Calu3 (cell line): Measurements from ENCODE around the gene TRERF1. TPM values are rescaled to one million over a fixed set of nuclear protein-coding genes. Genes with fewer than 3 reads are reported as not detected.
A peak's percentile ranks its signal among the peaks of the same experiment; 100 is the strongest.

Experiments
- BruUV-seq: library from RNA; stranded (reverse); fragments of 400-500 nt; replicated peaks from 2 replicates; lab custom pipeline; 2021; lab: Mats Ljungman, UMichigan
- CTCF ChIA-PET: fragments of 300-600 bp; sonication (Branson Sonifier 250); formaldehyde crosslinking; loops from one replicate; lab custom pipeline; 2022; ENCODE audit warnings: antibody characterized with exemption; lab: Charles Lee
- DNase-seq: peaks from one replicate; pipeline ENCODE4 v3.0.0; 2022
- H3K27ac Mint-ChIP-seq: one replicate; pipeline ENCODE4 v1.8.0; 2022; ENCODE audit warnings: mixed read lengths; ENCODE audit not compliant: unreplicated experiment
- H3K27me3 Mint-ChIP-seq: one replicate; pipeline ENCODE4 v1.8.0; 2022; ENCODE audit warnings: mixed read lengths; ENCODE audit not compliant: unreplicated experiment
- H3K36me3 Mint-ChIP-seq: one replicate; pipeline ENCODE4 v1.8.0; 2022; ENCODE audit warnings: mild to moderate bottlenecking, moderate library complexity, mixed read lengths; ENCODE audit not compliant: insufficient read depth, unreplicated experiment
- H3K4me1 Mint-ChIP-seq: one replicate; pipeline ENCODE4 v1.8.0; 2022; ENCODE audit warnings: mild to moderate bottlenecking, low read depth, mixed read lengths; ENCODE audit not compliant: unreplicated experiment
- H3K4me3 Mint-ChIP-seq: one replicate; pipeline ENCODE4 v1.8.0; 2022; ENCODE audit warnings: mild to moderate bottlenecking, low read depth, moderate library complexity, mixed read lengths; ENCODE audit not compliant: unreplicated experiment
- H3K9me3 Mint-ChIP-seq: one replicate; pipeline ENCODE4 v1.8.0; 2022; ENCODE audit warnings: low read depth, mixed read lengths; ENCODE audit not compliant: unreplicated experiment
- intact Hi-C: fragments of 100-400 bp; cut with micrococcal nuclease; formaldehyde crosslinking; loops from one replicate; pipeline ENCODE4 v1.10.0; 2022; ENCODE audit not compliant: unreplicated experiment
- total RNA-seq: library from RNA; stranded (reverse); gene quantifications from 2 replicates; pipeline ENCODE4 v1.2.3, GENCODE V29; 2022
- TF ChIP-seq, protein P1 (sequence below): fragments of 200-600 bp; IDR thresholded peaks from one replicate; pipeline ENCODE4 v1.8.0; 2022; ENCODE audit warnings: antibody characterized with exemption; ENCODE audit not compliant: unreplicated experiment

Gene TRERF1
- total RNA-seq, 1 experiment from 2014 or later = 1.4 TPM

DNA sequence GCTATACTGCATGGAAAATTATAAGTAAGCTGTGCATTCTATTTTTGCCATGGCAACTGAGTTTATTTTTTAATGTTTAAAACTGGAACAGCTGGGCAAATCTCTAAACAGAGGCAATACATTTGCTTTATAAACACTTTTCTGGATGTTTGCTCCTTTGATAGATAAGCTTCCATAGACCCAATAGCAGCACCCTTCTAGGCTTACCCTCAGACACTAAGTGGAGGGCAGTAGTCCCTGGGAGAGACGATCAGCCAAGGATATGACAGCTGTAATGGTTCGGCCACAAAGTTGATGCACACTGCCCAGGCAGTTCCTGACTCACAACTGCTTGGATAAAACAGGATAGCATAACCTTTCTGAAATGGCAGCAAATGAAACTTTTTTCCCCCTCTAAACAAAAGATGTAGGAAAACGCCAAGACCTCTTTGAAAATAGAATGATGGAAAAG, 225.5 kb downstream of the TRERF1 start:
- intact Hi-C loops = loop anchor here (10.0 kb wide), 1 partner anchor 309 kb away; no protein-coding TSS in a partner anchor
- Mint-ChIP-seq H3K4me1 (peaks cover 82% of the 10 kb centered on the region), H3K27ac (peak overlapping the region; percentile 100), H3K27me3 (no peaks in the 10 kb centered on the region), H3K9me3 (no peaks in the 10 kb centered on the region), H3K36me3 (peaks cover 29% of the 10 kb centered on the region), H3K4me3 (peak overlapping the region; percentile 60)
- TSS peak; percentile 83 for BruUV-seq
- DNase-seq = peak; percentile 20
- TF ChIP-seq, protein P1, sequence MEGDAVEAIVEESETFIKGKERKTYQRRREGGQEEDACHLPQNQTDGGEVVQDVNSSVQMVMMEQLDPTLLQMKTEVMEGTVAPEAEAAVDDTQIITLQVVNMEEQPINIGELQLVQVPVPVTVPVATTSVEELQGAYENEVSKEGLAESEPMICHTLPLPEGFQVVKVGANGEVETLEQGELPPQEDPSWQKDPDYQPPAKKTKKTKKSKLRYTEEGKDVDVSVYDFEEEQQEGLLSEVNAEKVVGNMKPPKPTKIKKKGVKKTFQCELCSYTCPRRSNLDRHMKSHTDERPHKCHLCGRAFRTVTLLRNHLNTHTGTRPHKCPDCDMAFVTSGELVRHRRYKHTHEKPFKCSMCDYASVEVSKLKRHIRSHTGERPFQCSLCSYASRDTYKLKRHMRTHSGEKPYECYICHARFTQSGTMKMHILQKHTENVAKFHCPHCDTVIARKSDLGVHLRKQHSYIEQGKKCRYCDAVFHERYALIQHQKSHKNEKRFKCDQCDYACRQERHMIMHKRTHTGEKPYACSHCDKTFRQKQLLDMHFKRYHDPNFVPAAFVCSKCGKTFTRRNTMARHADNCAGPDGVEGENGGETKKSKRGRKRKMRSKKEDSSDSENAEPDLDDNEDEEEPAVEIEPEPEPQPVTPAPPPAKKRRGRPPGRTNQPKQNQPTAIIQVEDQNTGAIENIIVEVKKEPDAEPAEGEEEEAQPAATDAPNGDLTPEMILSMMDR = no peak
- CTCF ChIA-PET = interaction anchor here (0.8 to 2.4 kb wide), 6 partner anchors 11 to 343 kb away, joined by 3 to 18 read pairs (median 4); no protein-coding TSS in a partner anchor

- no TSS peak for BruUV-seq
- no peaks in the 10 kb centered on the region for H3K9me3 Mint-ChIP-seq
- TF ChIP-seq, protein P1 = no peak
- peaks cover 29% of the 10 kb centered on the region for H3K36me3 Mint-ChIP-seq
- peaks cover 87% of the 10 kb centered on the region for H3K4me1 Mint-ChIP-seq
- H3K27me3 Mint-ChIP-seq = no peaks in the 10 kb centered on the region
- peak overlapping the region; percentile 100 for H3K27ac Mint-ChIP-seq
- H3K4me3 Mint-ChIP-seq = peak overlapping the region; percentile 60
- intact Hi-C loops = loop anchor here (10.0 kb wide), 1 partner anchor 309 kb away; no protein-coding TSS in a partner anchor
- CTCF ChIA-PET = no interaction called here
- DNase-seq = no peak
These were observed 226.3 kb downstream of the TRERF1 start for GRCh38 chr6:42225419-42225818.

DNA sequence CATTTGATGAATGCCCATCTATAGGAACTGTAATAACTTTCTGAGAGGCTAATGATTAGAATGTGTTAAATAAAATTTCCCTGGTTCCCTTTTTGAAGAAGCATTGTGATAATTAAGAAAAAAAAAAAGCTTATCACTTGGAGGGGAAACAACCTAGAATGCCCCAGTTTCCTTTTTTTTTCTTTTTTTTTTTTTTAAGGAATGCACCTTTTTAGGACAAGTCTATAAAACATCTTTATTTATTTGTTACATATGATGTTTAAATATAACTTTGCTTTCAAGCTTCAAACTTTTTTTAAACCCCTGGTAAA, 226.7 kb downstream of the TRERF1 start:
- Mint-ChIP-seq H3K4me1 (peaks cover 84% of the 10 kb centered on the region), H3K9me3 (no peaks in the 10 kb centered on the region), H3K36me3 (peaks cover 29% of the 10 kb centered on the region), H3K4me3 (peak overlapping the region; percentile 56), H3K27me3 (no peaks in the 10 kb centered on the region), H3K27ac (peak overlapping the region; percentile 100)
- intact Hi-C loops = loop anchor here (10.0 kb wide), 1 partner anchor 310 kb away; no protein-coding TSS in a partner anchor
- BruUV-seq = TSS peak; percentile 82
- no peak for DNase-seq
- CTCF ChIA-PET = interaction anchor here (1.5 kb wide), 1 partner anchor 323 kb away, joined by 6 read pairs; no protein-coding TSS in a partner anchor
- TF ChIP-seq, protein P1 = no peak

DNA sequence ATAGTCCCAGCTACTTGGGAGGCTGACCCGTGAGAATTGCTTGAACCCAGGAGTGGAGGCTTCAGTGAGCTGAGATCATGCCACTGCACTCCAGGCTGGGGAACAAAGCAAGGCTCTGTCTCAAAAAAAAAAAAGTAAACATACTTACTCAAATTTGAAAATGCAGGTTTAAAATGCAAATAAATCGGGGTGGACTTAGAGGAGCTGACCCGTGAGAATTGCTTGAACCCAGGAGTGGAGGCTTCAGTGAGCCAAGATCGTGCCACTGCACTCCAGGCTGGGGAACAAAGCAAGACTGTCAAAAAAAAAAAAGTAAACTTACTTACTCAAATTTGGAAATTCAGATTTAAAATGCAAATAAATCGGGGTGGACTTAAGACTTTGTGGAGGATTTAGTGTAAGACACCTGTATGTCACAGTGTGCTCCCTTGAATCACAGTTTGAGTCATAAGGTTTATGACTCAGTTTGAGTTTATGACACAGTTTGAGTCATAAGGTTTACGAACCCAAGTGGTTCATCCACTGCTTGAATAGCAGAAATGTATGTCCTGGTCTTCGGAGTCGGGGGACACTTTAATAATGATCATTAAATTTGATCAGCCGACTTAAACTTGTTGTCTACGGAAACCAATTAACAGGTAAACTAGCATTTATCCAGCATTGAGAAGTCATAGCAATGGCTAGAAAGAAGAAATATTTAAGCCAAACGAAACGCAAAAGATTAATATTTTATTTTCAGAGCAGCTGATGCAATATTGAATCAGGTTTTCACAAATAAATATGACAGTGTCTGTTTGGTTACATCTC, 227.3 kb downstream of the TRERF1 start:
- CTCF ChIA-PET = interaction anchor here (1.5 kb wide), 1 partner anchor 323 kb away, joined by 6 read pairs; no protein-coding TSS in a partner anchor
- H3K27ac Mint-ChIP-seq = peak overlapping the region; percentile 100

More for the DNA sequence above, 227.3 kb downstream of the TRERF1 start:
- TSS peak; percentile 35 for BruUV-seq
- Mint-ChIP-seq H3K27me3 (no peaks in the 10 kb centered on the region), H3K4me1 (peaks cover 79% of the 10 kb centered on the region), H3K9me3 (no peaks in the 10 kb centered on the region), H3K36me3 (peaks cover 29% of the 10 kb centered on the region), H3K4me3 (peak overlapping the region; percentile 56)
- intact Hi-C loops = loop anchor here (10.0 kb wide), 1 partner anchor 310 kb away; no protein-coding TSS in a partner anchor
- TF ChIP-seq, protein P1 = no peak
- DNase-seq = peak; percentile 40
